GM18498 (cell line): ENCODE data around the gene RAB24.
"Not testable (repeated sequence)": the region's sequence is repeated elsewhere in the genome, so short reads cannot be mapped to it uniquely, and the experiment has no call there.

ENCODE experiments used
- ATAC-seq: cut with Tn5 transposase; IDR thresholded peaks from one replicate; pipeline ENCODE4 v1.9.1; 2021; ENCODE audit warnings: mild to moderate bottlenecking, moderate library complexity; ENCODE audit not compliant: unreplicated experiment

RAB24 gene

DNA sequence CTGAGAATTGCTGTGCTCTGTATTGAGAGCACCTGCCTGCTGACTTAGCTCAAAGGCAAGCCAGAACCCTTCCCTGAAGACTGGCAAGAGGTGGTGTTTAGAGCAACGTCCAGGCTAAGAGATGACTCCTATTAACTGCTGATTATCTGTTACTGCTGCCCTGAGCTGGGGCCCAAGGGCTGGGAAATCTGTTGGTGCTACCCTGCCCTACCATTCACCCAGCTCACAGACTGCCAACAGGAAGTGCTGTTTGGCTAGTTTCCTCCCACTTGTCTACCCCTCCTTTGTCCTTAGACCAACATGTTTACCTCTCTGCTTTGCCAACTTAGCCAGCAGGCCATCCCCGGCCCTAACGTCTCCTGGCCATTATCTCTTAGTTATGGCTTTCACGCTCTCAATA lies 6.9 kb downstream of the RAB24 start:
- no peak for ATAC-seq

DNA sequence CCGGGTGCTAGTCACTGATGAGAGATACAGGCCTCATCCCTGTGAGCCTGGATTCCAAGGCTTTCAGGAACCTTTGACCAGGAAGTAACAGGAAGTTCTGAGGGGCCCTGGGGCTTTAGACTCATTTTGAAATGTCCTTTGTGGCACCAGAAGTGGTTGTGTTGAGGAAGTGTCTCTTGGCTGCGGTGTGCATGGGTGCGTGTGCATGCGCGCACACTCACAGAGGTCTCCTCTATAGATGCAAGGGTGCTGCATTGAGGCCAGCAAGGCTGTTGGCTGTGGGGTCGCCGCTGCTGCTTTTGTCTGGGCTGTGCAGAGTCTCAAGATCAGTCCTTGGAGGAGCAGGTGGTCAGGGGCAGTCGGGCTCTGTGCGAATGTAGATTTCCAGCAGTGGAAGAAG lies 7.6 kb downstream of the RAB24 start:
- no peak for ATAC-seq

DNA sequence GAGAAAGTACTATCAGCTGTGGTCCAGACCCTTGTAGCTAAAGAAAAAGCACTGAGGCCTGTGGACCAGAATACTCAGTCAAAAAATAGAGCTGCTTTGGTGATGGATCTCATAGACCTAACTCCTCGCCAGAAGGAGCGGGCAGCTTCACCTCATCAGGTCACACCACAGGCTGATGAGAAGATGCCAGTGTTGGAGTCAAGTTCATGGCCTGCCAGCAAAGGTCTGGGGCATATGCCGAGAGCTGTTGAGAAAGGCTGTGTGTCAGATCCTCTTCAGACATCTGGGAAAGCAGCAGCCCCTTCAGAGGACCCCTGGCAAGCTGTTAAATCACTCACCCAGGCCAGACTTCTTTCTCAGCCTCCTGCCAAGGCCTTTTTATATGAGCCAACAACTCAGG lies 8.9 kb downstream of the RAB24 start:
- no peak for ATAC-seq

DNA sequence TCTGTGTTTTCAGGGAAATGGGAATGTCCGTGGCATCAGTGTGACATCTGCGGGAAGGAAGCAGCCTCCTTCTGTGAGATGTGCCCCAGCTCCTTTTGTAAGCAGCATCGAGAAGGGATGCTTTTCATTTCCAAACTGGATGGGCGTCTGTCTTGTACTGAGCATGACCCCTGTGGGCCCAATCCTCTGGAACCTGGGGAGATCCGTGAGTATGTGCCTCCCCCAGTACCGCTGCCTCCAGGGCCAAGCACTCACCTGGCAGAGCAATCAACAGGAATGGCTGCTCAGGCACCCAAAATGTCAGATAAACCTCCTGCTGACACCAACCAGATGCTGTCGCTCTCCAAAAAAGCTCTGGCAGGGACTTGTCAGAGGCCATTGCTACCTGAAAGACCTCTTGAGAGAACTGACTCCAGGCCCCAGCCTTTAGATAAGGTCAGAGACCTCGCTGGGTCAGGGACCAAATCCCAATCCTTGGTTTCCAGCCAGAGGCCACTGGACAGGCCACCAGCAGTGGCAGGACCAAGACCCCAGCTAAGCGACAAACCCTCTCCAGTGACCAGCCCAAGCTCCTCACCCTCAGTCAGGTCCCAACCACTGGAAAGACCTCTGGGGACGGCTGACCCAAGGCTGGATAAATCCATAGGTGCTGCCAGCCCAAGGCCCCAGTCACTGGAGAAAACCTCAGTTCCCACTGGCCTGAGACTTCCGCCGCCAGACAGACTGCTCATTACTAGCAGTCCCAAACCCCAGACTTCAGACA lies 9.5 kb downstream of the RAB24 start:
- no peak for ATAC-seq

DNA sequence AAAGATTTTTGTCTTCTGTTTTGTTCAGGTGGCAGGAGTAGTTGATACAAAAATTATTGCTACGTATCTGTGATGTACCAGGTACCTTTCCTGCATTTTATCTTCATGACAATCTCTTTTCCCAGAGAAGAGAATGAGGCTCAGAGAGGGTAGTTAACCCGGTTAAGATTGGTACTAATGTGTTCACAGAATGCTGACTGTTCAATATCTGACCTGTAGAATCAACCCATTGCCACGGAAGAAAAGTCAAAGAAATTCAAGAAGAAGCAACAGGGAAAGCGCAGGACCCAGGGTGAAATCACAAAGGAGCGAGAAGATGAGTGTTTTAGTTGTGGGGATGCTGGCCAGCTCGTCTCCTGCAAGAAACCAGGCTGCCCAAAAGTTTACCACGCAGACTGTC lies 11.8 kb downstream of the RAB24 start:
- ATAC-seq = no peak

DNA sequence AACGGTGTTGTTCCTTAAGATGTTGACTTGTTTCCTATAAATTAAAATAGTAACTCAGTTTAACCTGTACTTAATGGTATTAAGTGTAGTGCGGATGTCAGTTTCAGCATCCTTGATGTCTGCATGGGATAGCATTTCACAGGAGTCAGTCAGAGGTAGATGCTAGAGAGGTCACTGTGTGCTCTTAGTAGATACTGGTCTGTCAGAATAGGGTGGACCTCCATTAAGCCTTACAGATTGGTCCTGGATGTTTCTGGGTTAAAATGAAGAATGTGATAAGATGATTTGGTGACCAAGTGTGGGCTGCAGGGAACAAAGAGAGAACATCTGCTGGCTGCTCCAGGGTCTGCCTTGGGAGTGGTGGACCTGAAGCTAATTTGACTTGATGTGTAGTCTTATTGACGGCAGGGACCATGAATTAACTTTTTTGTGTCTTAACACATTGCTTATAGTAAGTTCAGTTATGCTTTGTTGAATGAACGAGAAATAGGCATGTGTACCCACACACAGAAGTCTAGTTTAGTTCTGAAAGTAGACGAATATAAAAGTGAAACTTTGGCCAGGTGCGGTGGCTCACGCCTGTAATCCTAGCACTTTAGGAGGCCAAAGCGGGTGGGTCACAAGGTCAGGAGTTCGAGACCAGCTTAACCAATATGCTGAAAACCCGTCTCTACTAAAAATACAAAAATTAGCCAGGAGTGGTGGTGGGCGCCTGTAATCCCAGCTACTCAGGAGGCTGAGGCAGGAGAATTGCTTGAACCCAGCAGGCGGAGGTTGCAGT lies 12.5 kb downstream of the RAB24 start:
- ATAC-seq = peak; percentile 46

DNA sequence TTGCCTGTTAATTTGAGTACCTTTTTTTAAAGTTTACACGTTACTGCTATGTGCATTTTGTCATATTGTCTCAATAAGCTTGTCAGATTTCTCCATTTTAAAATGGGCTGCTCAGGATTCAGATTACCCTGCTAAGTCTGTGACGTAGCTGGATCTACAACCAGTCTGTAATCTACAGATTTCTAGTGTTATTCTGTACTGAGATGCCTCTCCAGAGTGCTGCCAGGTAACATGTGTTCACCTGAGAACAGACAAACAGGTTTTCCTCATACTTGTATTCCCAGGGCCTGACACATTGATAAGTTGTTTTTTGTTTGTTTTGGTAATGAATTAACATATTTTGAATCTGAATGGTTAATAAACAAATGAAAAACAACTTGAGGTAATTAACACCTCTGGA lies 15.3 kb downstream of the RAB24 start:
- ATAC-seq = no peak

DNA sequence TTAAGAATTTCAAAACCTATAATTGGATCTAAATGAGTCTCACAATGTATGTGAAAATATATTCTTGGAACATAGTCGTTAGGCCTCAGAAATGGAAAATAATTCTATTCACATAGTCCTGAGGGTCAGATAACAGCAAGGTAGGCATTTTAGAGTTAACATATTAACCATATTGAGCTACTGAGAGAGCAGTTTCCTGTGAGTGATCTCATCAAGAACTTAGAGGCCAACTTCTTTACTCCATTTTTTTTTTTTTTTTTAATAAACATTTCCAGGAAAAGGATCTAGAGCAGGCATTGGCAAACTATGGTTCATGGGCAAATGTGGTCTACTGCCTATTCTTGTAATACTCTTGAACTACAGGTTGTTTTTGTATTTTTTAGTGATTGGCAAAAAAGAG lies 26.6 kb downstream of the RAB24 start:
- ATAC-seq = no peak

DNA sequence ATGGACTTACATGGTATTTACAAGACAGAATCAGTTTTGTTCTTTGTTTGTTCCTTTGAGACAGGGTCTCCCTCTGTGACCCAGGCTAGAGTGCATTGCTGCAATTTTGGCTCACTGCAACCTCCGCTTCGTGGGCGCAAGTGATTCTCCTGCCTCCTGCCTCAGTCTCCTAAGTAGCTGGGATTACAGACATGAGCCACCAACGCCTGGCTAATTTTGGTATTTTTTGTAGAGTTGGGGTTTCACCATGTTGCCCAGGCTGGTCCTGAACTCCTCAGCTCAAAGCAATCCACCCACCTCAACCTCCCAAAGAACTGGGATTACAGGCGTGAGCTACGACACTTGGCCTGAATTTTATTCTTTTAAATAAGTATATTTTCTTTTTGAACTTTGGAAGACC lies 27.6 kb downstream of the RAB24 start:
- no peak for ATAC-seq

DNA sequence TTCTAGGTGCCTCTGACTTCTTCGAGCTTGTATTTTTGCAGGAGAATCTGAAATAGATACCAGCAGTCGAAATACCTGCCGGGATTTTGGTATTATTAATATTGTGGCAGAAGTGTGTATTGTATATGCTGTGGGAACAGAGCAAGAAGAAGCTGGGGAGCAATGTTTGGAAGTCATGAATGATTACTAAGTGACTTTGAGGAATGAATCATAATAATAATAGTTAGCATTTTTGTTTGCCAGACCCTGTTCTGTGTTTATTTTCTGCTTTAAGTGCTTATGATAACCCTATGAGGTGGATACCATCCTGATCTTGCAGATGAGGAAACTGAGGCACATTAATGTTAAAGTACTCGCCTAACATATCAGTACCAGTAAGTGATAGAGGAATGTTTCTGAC lies 32.4 kb downstream of the RAB24 start:
- no peak for ATAC-seq

DNA sequence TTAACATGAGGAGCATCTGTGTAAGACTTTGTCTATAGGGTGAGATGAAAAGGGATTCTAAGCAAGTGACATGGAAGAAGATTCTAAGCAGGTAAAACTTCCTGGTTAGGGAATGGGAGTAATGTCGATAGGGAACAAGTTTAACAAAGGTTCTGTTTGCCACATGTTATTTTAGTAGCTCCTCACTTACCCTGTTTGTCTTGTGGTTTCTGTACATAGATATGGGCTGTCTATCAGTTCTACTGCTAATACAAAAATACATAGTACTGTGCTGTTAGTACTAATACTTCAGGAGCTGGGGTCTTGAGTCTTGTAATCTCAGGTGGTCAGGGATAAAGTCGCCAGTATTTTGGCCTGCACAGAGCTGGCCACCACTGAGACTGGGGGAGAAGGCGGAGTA lies 32.9 kb downstream of the RAB24 start:
- no peak for ATAC-seq

DNA sequence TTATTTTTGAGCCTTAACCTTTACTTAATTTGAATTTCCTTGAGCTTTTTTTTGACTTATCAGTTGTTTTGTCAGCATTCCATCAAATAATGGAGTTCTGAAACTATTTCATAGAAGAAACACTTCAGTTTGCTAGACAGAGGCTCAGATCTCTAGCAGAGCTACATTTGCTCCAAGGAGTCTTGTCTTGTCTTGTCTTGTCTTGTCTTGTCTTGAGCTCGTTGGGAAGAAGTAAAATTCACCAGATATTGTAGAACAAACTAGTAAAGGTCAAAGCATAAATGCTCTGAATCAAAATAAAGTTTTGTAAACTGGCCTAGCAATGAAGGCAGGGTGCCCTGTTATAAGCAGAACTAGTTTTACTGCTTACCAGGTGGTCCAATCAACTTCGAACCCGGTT lies 33.5 kb downstream of the RAB24 start:
- no peak for ATAC-seq

DNA sequence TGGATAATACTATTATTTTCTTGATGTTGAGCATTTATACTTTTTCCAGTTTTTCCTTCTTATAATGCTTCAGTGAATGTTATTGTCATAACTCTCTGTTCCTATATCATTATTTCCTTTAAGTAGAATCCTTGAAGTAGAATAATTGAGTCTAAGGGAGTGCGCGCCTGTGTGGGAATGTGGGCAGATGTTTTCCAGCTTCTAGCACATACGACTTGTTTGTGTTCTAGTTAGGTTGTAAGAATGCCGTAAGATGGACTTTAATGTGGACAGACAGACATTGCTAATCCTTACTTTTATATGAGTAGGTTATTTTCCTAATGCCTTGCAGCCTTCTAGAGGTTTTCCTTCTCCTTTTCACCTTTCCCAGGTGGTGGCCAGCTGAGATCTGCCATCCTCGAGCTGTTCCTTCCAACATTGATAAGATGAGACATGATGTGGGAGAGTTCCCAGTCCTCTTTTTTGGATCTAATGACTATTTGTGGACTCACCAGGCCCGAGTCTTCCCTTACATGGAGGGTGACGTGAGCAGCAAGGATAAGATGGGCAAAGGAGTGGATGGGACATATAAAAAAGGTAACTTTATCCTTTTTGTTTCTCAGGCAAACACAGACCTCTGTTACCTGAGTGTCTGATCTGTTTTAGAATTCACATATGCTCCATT lies 34.2 kb downstream of the RAB24 start:
- ATAC-seq = no peak

DNA sequence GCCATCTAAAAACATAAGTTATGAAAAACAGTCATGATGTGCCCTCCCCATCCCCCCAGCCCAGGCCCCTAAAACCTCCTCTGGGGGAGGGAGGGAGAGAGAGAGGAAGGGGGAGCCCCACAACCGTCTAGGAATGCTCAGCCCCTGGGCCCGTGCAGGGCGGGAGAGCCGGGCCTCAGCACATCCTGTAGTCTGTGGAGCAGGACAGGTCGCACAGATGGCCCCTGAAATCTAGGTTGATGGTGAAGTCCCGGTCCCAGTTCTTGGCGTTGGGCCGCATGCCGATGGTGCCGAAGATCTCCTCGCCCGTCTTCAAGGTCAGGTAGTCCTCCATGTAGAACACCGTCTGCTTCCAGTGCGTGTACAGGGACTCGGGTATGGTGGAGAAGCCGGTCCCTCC lies 38.1 kb downstream of the RAB24 start:
- no peak for ATAC-seq

DNA sequence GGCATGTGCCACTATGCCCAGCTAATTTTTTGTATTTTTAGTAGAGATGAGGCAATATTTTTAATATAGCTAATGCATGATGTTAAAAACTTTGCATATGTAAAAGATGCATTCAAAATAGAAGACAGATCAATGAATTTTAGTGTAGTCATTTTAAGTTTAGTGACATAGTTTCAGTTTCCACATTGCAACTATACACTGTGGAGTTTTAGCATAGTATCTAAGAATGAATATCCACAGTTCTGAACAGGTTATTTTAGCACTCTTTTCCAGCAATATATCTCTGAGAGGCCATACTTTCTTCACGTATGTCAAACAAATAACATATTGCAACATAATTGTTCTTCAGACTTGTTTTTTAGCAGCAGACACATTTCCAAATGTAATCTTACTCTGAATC lies 39.3 kb downstream of the RAB24 start:
- ATAC-seq = no peak

DNA sequence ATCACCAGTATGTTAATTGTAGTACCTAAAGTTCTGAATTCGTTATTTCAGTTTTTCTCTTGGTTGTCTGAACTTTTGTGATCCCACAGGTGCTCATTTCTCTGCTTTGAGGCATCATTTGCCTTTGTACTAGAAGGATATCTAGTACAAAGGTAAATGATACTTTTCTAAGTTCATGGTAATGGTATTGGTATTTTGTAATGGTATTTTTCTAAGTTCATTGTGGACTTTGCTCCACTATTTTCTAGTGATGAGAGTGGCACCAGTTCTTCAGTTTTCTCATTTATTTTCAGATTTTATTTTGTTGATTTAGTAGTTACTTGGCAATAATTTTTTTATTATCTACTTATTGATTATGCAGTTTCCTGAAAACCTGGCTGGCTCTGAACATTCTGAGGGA lies 42.0 kb downstream of the RAB24 start:
- no peak for ATAC-seq

DNA sequence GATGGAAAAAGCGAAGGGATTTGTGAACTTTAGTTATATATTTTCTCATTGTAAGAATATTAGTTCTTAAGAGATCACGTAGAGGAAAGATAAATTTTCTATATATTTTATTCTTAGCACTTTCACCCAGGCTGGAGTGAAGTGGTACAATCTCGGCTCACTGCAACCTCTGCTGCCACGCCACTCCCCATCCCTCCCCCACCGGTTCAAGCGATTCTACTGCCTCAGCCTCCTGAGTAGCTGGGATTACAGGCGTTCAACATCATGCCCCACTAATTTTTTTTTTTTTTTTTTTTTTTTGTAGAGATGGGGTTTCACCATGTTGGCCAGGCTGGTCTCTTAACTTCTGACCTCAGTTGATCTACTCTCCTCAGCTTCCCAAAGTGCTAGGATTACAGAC lies 42.6 kb downstream of the RAB24 start:
- ATAC-seq = no peak

DNA sequence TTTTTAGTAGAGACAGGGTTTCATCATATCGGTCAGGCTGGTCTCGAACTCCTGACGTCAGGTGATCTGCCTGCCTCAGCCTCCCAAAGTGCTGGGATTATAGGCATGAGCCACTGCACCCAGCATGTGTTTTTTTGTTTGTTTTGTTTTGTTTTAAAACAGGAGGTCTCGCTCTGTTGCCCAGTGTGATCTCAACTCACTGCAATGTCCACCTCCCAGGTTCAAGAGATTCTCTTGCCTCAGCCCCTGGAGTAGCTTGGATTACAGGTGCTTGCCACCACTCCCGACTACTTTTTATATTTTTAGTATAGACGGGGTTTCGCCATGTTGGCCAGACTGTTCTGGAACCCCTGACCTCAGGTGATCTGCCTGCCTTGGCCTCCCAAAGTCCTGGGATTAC lies 44.8 kb downstream of the RAB24 start:
- not testable (repeated sequence) for ATAC-seq

DNA sequence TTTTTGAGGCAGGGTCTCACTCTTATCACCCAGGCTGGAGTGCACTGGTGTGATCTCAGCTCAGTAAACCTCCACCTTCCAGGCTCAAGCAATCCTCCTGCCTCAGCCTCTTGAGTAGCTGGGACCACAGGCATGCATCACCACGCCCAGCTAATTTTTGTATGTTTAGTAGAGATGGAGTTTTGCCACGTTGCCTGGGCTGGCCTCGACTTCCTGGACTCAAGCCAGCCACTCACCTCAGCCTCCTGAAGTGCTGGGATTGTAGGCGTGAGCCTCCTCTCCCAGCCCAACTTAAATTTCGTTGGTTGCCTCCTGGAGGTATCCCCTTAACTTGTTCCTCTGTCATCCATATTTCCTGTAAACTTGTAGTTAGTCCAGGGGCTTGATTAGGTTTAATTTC lies 47.2 kb downstream of the RAB24 start:
- no peak for ATAC-seq

DNA sequence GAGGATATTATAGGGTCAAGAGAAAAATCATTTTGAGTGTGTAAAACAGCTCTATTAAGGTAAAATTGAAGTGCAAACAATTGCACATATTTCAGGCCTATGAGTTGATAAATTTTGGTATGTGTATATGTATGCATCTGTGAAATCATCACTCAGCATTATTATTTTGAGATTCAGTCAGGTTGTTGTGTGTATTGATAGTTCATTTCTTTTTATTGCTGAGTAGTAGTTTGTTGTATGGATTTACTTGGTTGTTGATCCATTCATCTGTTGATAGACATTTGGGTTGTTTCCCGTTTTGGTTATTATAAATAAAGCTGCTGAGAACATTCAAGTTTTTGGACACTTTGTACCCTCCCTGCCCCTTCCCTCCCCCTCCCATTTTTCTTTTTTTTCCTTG lies 50.3 kb downstream of the RAB24 start:
- no peak for ATAC-seq
